ENCODE results near the gene CCDC124.

Gene CCDC124

GRCh38 chr19:17988161-17988560, 55.3 kb downstream of the CCDC124 start:
- no peaks in the 10 kb centered on the region for H3F3A ChIP-seq (ENCODE audit: insufficient read depth)
- H3K4me2 ChIP-seq (ENCODE audit: low read depth, low read length, poor library complexity, severe bottlenecking), result no peak overlapping the region
- H3K9ac ChIP-seq (ENCODE audit: low read length), result no peak overlapping the region
- no peak overlapping the region for H3K4me3 ChIP-seq (ENCODE audit: insufficient read depth, low read length, poor library complexity, severe bottlenecking)
- H3K27ac ChIP-seq (ENCODE audit: low read depth, low read length), result no peak overlapping the region
- H3K9me2 ChIP-seq (replicated peaks; ENCODE audit: insufficient read depth, low read length), result no peaks in the 10 kb centered on the region
- no peaks in the 10 kb centered on the region for H4K20me1 ChIP-seq (ENCODE audit: low read depth, low read length)
- no peaks in the 10 kb centered on the region for H3K27me3 ChIP-seq (ENCODE audit: low read length)
- H2AFZ ChIP-seq (ENCODE audit: low read depth, low read length, severe bottlenecking), result no peak overlapping the region
- no peaks in the 10 kb centered on the region for H3K79me2 ChIP-seq (ENCODE audit: insufficient read depth, low read length)
- H3K36me3 ChIP-seq (ENCODE audit: low read length), result no peaks in the 10 kb centered on the region
- no peaks in the 10 kb centered on the region for H3K9me3 ChIP-seq (ENCODE audit: insufficient read depth, low read length)
- TF ChIP-seq EZH2phosphoT487 (conservative IDR thresholded peaks at IDR 0.05; ENCODE audit: low read length) (no peak), CTCF (IDR thresholded peaks at IDR 0.05; ENCODE audit: insufficient read depth, low read length, poor library complexity, severe bottlenecking) (no peak)

- H3K9me3 ChIP-seq (ENCODE audit: insufficient read depth, low read length), result no peaks in the 10 kb centered on the region
- H4K20me1 ChIP-seq (ENCODE audit: low read depth, low read length), result no peaks in the 10 kb centered on the region
These were observed 56.7 kb downstream of the CCDC124 start for GRCh38 chr19:17989425-17990094.

GRCh38 chr19:17993076-17993813, 60.4 kb downstream of the CCDC124 start:
- Histone ChIP-seq H4K20me1 (ENCODE audit: low read depth, low read length) (no peaks in the 10 kb centered on the region), H3K36me3 (ENCODE audit: low read length) (no peaks in the 10 kb centered on the region), H3K9me3 (ENCODE audit: insufficient read depth, low read length) (no peaks in the 10 kb centered on the region), H3K9me2 (replicated peaks; ENCODE audit: insufficient read depth, low read length) (no peaks in the 10 kb centered on the region), H3K27me3 (ENCODE audit: low read length) (no peaks in the 10 kb centered on the region), H3K79me2 (ENCODE audit: insufficient read depth, low read length) (no peaks in the 10 kb centered on the region), H2AFZ (ENCODE audit: low read depth, low read length, severe bottlenecking) (no peak overlapping the region), H3K4me3 (ENCODE audit: insufficient read depth, low read length, poor library complexity, severe bottlenecking) (no peak overlapping the region), H3K9ac (ENCODE audit: low read length) (no peak overlapping the region), H3F3A (ENCODE audit: insufficient read depth) (no peaks in the 10 kb centered on the region), H3K4me2 (ENCODE audit: low read depth, low read length, poor library complexity, severe bottlenecking) (no peak overlapping the region), H3K27ac (ENCODE audit: low read depth, low read length) (no peak overlapping the region)
- TF ChIP-seq CTCF (IDR thresholded peaks at IDR 0.05; ENCODE audit: insufficient read depth, low read length, poor library complexity, severe bottlenecking) (no peak), EZH2phosphoT487 (conservative IDR thresholded peaks at IDR 0.05; ENCODE audit: low read length) (no peak)

More at GRCh38 chr19:17989425-17990094, 56.7 kb downstream of the CCDC124 start:
- no peak overlapping the region for H3K9ac ChIP-seq (ENCODE audit: low read length)
- no peaks in the 10 kb centered on the region for H3K27me3 ChIP-seq (ENCODE audit: low read length)
- H3K4me3 ChIP-seq (ENCODE audit: insufficient read depth, low read length, poor library complexity, severe bottlenecking), result no peak overlapping the region
- H3K36me3 ChIP-seq (ENCODE audit: low read length), result no peaks in the 10 kb centered on the region
- TF ChIP-seq EZH2phosphoT487 (conservative IDR thresholded peaks at IDR 0.05; ENCODE audit: low read length) (no peak), CTCF (IDR thresholded peaks at IDR 0.05; ENCODE audit: insufficient read depth, low read length, poor library complexity, severe bottlenecking) (no peak)
- H3F3A ChIP-seq (ENCODE audit: insufficient read depth), result no peaks in the 10 kb centered on the region
- H3K27ac ChIP-seq (ENCODE audit: low read depth, low read length), result no peak overlapping the region
- H3K9me2 ChIP-seq (replicated peaks; ENCODE audit: insufficient read depth, low read length), result no peaks in the 10 kb centered on the region
- H3K4me2 ChIP-seq (ENCODE audit: low read depth, low read length, poor library complexity, severe bottlenecking), result no peak overlapping the region
- H2AFZ ChIP-seq (ENCODE audit: low read depth, low read length, severe bottlenecking), result no peak overlapping the region
- no peaks in the 10 kb centered on the region for H3K79me2 ChIP-seq (ENCODE audit: insufficient read depth, low read length)
